HG03196 (cell line): ENCODE measurements around the gene NR3C1.
A peak's percentile ranks its signal among the peaks of the same experiment; 100 is the strongest.

Source experiments
- ATAC-seq: cut with Tn5 transposase; IDR thresholded peaks from one replicate; pipeline ENCODE4 v1.9.1; 2021; ENCODE audit not compliant: unreplicated experiment

NR3C1 gene

DNA sequence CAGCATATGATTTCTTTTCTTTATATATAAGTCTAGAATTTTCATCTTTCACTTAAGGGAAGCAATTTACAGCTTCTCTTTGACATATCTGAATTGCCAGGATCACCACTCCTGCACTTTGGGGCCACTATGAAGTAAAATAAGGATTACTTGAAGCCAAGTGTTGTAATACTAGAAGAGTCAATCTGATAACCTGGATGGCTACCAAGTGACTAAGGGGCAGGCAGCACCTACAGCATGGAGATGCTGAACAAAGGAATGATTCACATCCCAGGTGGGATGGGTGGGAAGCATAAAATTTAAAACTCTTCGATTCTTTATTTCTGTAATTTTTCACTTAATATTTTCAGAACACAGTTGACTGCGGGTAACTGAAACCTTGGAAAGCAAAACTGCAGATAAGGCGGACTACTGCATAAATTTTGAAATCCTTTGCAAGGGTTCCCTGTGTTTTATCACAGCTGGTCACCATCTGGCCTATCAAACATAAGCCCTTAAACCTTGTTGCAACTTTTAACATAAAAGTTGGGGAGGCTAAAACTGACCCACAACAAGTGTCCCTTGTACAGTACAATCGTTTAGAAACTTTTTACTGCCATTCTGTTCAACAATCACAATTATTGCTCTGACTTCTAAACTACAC, 31.2 kb downstream of the NR3C1 start:
- no peak for ATAC-seq

DNA sequence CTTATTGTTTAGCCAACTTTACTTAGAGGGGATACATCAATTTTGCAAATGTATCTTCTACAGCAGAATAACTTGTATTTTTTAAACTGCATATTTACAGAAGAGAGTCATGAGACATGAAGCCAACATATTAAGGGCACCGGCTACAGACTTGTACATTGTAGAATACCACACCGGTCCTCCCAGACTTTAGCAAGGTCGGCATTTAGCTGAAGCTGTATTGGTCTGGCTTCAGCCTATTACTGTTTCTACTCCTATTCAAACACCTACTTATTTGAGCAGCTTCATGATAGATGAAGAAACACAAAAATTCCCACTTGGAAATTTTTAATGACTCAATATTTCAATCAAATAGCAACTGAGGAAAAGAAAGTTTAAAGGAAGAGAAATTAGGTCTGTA, 33.0 kb downstream of the NR3C1 start:
- no peak for ATAC-seq

DNA sequence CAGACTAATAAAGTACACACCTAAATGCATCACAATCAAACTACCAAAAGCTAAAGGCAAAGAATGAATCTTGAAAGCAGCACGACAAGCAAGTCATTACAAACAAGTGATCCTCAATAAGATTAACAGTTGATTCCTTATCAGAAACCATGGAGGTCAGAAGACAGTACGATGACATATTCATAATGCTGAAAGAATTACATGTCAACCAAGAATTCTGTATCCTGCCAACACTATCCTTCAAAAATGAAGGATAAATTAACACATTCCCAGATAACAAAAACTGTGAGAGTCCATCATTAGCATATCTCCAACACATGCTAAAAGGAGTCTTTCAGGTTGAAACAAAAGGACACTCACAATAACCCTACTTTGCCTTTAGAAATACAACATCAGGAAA, 39.4 kb downstream of the NR3C1 start:
- no peak for ATAC-seq

DNA sequence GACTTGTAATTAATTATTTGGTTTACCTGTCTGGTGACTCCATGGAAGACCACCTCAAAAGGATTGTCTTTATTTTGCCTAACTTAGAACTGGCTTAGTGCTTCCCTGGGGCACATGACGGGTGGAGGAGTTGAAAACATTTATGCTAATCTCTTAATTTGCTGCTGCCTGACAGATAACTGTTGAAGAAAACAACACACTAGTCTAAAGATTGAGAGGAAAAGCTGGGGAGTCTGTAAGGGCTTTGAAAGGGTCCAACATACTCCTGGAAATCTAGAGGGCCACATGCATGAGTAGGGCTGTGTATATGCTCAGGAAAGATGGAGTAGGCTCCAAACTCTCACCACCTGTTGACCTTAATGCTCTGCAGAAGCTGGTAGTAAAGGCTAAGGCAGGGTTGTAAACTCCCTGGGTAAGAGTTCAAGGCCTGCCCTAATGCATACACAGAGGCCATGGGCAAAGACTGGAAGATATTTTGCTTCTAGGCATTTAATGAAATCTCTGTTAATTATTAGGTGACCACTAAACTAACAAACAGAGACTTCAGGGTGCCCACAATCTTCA, 40.7 kb downstream of the NR3C1 start:
- ATAC-seq, result no peak

DNA sequence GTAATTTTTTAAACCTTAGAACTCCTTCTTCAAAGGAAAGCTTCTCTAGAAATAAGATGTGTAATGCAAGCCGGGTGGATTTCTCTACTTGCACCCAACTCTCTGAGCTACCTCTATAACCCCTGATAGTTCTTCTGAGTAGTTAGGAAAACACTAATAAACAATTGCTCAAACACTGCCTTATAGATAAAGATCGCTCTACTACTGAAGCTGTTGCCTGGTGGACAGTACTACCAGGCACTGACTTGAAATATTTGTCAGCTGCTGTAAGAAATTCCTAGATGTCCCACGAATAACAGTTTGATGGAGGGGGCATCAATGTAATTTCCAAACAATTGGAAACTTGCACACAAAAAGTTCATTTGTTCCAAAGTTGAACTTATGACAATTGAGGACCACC, 42.0 kb downstream of the NR3C1 start:
- ATAC-seq, result no peak

DNA sequence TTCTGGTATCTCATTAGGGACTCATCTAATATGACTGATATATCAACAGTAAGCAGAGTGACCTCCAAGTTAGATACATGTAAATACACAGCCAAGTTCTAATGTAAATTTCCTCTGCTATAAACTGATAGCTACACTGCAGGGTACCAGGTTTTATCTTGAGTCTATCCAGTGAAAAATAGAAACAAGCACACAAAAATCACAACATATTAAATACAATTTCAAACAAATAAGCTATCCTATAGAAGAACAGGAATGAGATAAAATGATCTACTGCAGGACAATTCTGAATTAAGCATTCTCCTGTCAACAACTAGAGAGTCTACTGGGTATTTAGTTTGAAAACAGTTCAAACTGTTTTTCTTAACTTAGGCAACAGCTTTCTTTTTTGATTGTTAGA, 42.7 kb downstream of the NR3C1 start:
- ATAC-seq, result no peak

DNA sequence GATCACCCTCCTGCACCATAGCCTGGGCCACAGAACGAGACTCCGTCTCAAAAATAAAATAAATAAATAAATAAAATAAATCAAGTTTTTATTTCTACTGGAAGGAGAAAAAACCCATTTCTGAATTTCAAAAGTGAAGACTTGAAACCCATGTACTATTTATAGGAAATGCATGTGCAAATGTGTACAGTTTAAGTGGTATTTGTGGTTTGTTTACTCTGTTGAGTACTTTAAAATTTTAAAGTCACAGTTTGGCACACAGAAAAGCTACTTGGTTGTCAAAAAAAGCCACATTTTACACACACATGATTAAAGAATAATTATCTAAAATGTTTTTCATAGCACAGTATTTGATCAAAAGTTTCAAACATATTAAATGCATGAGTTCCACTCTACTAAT, 43.6 kb downstream of the NR3C1 start:
- ATAC-seq, result no peak

DNA sequence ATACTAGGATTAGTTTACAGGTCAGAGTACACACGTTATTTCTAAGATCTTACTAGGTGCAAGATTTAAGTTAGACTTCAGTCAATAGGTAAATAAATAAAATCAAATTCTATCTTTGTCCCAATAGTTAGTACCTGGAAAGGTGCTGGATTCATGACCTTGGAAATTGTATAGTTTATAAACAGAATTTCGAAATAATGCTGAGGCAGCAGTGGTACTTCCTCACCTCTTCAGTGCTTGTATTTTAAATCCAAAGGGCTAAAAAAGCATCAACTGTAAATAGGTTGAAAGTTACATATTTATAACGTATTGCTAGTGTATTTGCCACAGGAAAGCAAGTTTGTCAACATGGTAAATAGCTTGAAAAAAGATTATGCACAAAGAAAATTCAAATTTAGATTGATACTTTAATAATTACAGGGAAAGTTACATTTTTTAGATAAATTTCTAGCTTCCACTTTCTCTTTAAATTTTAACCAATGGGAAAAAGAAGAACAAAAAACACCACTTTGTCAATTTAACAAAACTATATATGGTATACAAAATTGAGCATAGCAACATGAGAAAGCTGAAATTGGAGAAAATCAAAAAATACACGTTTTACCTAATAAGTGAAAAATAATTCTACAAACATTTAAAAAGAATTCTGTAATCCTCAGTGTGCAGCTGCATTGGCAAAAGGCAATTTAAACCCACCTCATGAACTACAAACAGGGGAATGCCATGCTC, 46.5 kb downstream of the NR3C1 start:
- ATAC-seq, result no peak

DNA sequence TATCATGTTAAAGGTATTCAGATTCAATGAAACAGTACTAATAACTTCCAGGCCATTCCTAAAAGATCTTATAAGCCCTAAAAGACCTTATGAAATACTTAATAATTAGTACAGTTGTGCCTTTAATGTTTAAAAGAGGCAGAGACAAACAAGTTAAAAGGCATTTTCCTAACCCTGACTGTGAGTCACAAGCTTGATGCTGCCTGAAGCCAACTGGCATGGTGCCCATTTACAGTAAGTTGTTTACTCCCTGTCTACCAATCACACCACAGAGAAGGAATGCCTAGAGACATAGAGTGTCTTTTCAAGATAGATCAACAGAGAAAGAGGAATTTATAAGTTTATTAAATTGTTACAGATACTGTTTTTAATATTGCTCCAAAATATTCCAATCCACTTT, 47.8 kb downstream of the NR3C1 start:
- no peak for ATAC-seq

DNA sequence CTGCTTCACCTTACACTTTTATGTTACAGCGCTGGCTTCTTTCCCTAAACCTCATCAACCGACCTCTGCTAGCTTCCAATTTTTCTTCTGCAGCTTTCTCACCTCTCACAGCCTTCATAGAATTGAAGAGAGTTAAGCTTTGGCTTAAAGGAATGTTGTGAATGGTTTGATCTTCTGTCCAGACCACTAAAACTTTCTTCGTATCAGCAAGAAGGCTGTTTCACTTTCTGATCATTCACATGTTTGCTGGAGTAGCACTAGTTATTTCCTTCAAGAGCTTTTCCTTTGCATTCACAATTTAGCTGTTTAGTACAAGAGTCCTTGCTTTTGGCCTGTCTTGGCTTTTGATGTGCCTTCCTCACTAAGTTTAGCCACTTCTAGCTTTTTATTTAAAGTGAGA, 49.5 kb downstream of the NR3C1 start:
- ATAC-seq, result no peak

DNA sequence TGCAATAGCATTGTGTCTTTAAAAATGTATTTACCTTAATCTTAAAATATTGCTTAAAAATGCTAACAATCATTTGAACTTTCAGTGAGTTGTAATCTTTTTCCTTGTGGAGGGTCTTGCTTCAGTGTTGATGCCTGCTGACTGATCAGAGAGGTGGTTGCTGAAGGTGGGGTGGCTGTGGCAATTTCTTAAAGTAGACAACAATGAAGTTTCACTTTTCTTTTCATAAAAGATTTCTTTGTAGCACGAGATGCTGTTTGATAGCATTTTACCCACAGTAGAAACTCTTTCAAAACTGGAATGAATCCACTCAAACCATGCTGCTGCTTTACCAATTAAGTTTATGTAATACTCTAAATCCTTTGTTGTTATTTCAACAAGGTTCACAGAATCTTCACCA, 50.8 kb downstream of the NR3C1 start:
- no peak for ATAC-seq

DNA sequence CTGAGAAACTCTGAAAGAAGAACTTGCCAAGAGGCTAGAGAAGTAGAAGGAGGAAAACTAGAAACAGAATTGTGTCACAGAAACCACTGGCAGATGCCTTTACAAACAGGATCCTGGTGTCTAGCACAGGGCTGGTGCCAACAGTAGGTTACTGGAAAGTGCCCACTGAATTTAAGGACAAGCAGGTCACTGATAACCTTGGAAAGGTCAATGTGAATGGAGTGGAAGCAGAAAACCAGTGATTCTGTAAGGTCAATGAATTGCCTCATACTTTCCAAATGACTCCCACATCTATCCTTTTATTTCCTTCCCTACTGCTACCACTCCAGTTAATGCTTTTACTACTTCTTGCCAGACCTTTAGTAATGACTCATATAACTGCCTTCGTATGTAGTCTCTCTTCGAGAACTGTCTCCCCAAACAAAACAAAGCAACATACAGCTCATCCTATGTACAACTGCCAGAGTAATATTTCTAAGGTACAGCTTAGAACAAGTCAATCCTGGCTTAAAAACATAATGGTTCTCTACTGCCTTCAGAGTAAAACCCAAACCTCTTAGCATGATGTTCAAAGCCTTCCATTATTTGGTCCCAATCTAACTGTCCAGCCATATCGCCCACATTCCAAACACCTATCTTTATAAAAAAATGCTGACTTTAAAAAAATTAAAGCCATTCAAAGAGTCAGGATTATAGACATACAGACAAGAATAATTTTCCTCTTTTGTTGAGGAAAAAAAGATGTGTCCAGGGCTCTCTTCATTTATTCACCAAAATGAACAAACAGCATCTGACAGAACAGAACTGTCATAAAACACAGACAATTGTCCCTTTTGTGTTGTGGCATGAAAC, 52.5 kb downstream of the NR3C1 start:
- ATAC-seq, result peak; percentile 35

DNA sequence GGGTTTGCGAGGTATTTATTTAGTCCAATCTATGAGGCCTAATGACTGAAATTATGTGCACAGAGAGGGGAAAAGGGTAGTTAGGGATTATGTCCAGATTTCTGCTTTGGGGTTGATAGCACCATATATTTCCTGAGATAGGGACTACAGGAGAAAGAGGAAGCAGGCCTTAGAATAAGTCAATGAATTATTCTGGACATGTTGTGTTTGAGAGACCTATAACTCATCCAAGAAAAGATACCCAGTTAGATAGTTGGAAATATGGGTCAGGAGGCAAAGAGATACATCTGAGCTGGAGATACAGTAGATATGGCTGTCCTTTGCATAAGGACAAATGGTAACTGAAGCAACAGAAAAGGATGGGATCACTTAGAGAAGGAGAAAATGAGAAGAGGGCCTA, 53.1 kb downstream of the NR3C1 start:
- no peak for ATAC-seq

DNA sequence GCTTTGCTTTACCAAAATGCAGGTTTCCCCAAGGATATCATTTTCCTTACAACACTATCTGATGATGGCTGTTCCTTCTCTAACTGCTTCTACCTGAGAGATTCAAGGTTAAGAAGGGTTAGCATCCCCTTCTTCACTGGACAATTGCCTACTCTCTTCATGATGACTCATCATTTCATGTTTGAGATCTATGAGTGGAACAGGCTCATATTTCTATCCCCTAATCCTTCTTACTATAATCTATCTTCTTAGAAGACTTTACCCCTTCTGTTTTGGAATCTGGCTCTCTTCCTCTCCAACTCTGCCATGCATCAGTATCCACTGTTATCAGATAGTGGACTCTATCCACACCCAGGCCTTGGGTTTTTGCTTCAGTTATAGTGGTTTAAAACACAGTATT, 54.3 kb downstream of the NR3C1 start:
- no peak for ATAC-seq

DNA sequence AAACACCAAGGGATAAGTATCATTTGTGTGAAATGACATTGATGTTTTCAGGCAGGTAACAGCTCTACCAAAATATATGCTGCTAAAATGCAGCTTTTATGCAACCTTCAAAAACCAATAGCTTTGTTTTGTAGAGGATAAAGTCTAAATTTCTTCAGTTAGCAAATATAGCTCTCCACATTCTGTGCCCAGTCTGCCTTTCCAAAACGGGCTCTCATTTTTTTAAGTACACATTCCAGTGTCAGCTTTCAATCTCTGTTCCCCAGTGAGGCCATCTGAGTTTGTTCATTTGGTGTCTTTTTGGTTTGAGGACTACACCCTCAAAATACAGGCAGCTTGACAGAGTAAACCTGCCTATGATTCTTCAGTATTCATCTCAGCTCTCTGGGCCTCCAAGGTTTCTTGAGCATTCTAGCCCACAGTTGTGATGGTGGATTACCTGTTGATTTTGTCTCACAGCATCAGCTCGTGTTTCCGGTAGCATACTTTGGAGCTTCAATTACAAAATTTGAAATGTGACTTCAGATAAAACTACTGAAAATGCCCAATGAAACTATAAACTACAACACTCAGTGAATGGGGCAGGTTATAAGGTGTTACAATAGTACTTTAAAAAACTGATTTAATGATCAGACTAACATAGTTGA, 55.7 kb downstream of the NR3C1 start:
- ATAC-seq, result no peak

DNA sequence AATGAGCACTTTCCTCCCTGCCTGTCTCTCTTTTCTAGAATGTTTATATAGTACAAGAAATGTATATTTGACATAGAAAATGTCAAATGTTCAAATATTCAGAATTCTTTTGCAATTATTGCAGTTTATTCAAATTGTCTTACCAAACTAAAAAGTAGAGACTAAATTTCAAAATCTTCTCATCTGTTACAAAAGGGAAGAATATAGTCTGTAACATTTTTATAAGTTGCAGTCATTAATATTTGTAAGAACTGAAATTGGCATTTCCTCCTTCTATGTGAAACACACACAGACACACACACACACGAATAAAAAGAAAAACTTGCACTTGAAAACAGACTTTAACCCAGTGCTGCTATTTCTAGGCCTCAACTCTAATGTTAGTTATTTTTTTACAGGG, 56.4 kb downstream of the NR3C1 start:
- no peak for ATAC-seq

DNA sequence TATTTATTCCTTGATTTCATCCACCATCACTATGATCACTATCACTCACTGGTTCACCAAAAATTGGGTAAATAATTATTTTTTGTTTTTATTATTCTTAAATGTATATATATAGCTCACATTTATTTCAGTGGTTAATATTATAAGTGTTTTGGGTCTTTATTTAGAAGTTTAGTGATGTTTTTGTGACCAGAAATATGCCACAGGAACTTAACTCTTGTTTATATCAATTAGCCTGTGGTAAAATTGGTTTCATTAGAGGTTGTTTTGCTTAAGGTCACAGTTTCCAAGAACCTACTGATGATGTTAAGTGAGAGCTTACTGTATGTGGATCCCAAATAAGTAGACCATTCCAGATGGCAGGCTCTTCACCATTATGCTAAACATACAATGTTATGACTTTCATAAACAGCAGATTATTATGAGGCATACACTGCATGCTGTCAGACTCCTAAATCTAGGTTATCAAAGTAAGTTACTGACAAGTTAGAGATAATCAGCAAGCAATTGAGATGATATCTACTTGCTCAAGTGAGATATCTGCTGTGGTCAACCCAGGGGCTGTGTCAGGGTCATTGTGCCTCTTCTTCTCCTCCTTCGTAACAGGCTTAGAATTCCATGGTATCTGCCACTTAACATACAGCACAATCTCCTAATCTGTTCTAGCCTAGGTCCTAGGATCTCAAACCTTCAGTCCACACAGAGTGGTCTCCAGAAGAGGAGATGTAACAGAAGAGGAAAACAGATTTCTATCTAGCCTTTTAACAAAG, 57.6 kb downstream of the NR3C1 start:
- no peak for ATAC-seq

DNA sequence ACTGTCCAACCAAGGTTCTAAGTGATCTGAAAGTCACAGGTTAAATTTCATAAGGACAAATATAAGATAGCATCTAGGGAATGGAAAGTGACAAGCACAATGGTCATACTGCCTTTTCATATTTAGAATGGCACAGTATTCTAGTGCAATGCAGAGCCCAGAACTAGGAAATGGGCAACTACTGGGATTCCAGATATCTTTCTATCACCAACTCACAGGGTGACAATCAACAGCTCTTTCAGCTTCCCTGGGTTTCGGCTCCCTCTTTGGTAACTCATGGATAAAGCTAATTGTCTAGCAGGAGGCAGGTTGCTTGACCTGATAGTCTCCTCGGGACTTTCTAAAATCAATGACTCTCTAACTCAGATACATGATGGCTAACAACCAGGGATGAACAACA, 60.4 kb downstream of the NR3C1 start:
- ATAC-seq, result no peak

DNA sequence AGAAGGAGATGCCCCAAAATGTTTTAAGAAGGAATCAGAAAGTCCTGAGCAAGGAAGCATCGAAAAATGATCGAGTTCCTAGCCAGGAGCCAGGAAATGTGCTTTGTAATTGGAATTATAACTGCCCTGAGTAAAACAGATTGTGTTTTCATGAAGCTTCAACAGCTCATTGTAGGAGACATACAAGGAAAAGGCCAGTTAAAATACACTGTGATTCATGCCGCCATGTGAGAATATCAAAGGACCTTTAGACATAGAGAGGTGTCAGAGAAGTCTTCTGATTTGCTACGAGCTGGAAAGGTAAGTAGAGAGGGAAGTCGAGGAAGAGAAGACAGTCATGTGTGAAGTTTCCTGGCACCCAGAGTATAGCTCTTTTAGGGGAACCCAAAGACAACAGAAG, 60.9 kb downstream of the NR3C1 start:
- no peak for ATAC-seq

DNA sequence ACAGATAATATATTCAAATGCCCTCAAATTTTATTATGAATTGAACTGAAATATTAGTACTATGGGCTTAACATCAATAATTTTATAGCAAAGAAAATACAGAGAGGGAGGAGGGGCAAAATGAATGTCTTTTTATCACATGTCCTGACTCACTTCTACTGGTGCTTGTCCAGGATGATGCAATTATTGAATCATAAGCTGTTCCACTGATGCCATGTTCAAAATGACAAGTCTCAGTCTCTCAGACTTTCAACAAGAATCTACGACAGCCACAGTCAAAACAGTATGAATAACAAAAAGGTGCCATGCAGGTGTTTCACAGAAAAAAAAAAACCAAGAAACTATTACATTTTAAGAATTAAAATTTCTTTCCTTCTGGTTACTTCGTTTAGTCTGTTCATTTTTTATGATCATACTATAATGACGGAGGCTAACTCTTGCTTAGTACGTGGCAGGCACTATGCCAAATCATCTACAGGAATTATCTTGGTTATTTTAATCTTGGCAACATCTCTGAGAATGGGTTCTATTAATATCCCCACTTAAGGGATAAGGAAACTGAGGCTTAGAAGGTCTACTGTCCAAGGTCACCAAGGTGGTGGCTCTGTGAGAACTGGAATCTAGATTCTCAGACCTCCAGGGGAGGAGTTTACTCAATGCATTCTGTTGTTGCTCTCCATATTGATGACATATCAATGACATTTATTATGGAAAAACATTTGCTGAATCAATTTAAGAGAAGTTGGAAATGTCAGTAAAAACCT, 61.5 kb downstream of the NR3C1 start:
- ATAC-seq, result no peak
